GM12878 (cell line): ENCODE data around the gene DOCK9. TPM values are rescaled to one million over a fixed set of nuclear protein-coding genes. Genes with fewer than 3 reads are reported as not detected.

Experiments used
- ATAC-seq: fragments of 200-7000 bp; cut with Tn5 transposase; 3 replicates; pipeline ENCODE4 v1.9.1; 2020; ENCODE audit warnings: mild to moderate bottlenecking, moderate library complexity
- BruUV-seq: library from RNA; stranded (reverse); fragments of 400-500 nt; replicated peaks from 2 replicates; lab custom pipeline; 2021; lab: Mats Ljungman, UMichigan
- CTCF ChIA-PET: fragments of 300-600 bp; sonication (Branson Sonifier 250); formaldehyde crosslinking; extraction: SDS; loops from one replicate; lab custom pipeline; 2021; ENCODE audit warnings: inconsistent platforms; lab: Yijun Ruan, JAX
- POLR2A ChIA-PET: fragments of 350-600 bp; formaldehyde crosslinking; extraction: SDS; loops from one replicate; lab custom pipeline; 2021; ENCODE audit warnings: inconsistent platforms; lab: Charles Lee
- RAD21 ChIA-PET: fragments of 300-600 bp; sonication (Branson Sonifier 250); formaldehyde crosslinking; loops from one replicate; lab custom pipeline; 2023; ENCODE audit warnings: antibody characterized with exemption; ENCODE audit not compliant: unreplicated experiment; lab: Charles Lee
- SMC1A ChIA-PET: fragments of 300-600 bp; sonication (Branson Sonifier 250); formaldehyde crosslinking; loops from one replicate; lab custom pipeline; 2023; ENCODE audit not compliant: unreplicated experiment, uncharacterized antibody; lab: Charles Lee
- DNase-seq: peaks from one replicate; pipeline ENCODE4 v3.0.0-alpha.2; 2011; ENCODE audit warnings: low read depth, low spot score
- FAIRE-seq: peaks from 3 replicates; lab custom pipeline; 2011; peaks lifted over from hg19 to GRCh38; lab: Jason Lieb, UNC
- H2AFZ ChIP-seq: 2 replicates; pipeline ENCODE4 v1.6.0; 2011; ENCODE audit warnings: low read depth, low read length, control low read depth; ENCODE audit not compliant: control insufficient read depth
- H3K27ac ChIP-seq: 2 replicates; pipeline ENCODE4 v1.5.1; 2011; ENCODE audit warnings: control low read depth; ENCODE audit not compliant: control insufficient read depth, insufficient read depth
- H3K27me3 ChIP-seq, 2 experiments: replicated peaks in 1 of 2; 2 replicates each; pipeline versions ENCODE4 v1.6.0 to v1.6.1; 2011; ENCODE audit warnings: low read length in 1 of 2; ENCODE audit not compliant: control insufficient read depth in 2 of 2, insufficient read depth in 2 of 2
- H3K36me3 ChIP-seq, 2 experiments: 2 replicates each; pipeline ENCODE4 v1.5.1; 2011; ENCODE audit warnings: low read length in 1 of 2; ENCODE audit not compliant: control insufficient read depth in 2 of 2, insufficient read depth in 2 of 2
- H3K4me1 ChIP-seq: 2 replicates; pipeline ENCODE4 v1.6.1; 2011; ENCODE audit warnings: mild to moderate bottlenecking, low read length, moderate library complexity, mixed read lengths; ENCODE audit not compliant: control insufficient read depth, insufficient read depth
- H3K4me2 ChIP-seq: 2 replicates; pipeline ENCODE4 v1.6.0; 2011; ENCODE audit warnings: control low read depth; ENCODE audit not compliant: control insufficient read depth, insufficient read depth
- H3K4me3 ChIP-seq: fragments of 200-600 bp; sonication (generic); 2 replicates; pipeline ENCODE4 v1.5.1; 2016
- H3K79me2 ChIP-seq: 2 replicates; pipeline ENCODE4 v1.6.0; 2011; ENCODE audit warnings: low read length; ENCODE audit not compliant: control insufficient read depth, insufficient read depth
- H3K9ac ChIP-seq: 2 replicates; pipeline ENCODE4 v1.8.0; 2011; ENCODE audit warnings: low read length, control low read depth, mixed read lengths; ENCODE audit not compliant: control insufficient read depth, insufficient read depth
- H3K9me3 ChIP-seq: replicated peaks from 3 replicates; pipeline ENCODE4 v1.5.1; 2011; ENCODE audit warnings: mild to moderate bottlenecking, low read length; ENCODE audit not compliant: control insufficient read depth, insufficient read depth
- H4K20me1 ChIP-seq: 2 replicates; pipeline ENCODE4 v1.6.0; 2011; ENCODE audit not compliant: control insufficient read depth, insufficient read depth
- ASH2L ChIP-seq: fragments of 300-600, 200-600 bp; sonication (generic); IDR thresholded peaks from 2 replicates; pipeline ENCODE4 v1.6.1; 2017; ENCODE audit warnings: low read depth, mild to moderate bottlenecking, borderline replicate concordance
- CBX5 ChIP-seq: sonication (generic); IDR thresholded peaks from 2 replicates; pipeline ENCODE4 v1.6.1; 2016; ENCODE audit warnings: low read depth, moderate library complexity, mild to moderate bottlenecking, inconsistent platforms
- EZH2 ChIP-seq: IDR thresholded peaks from 2 replicates; pipeline ENCODE4 v1.6.1; 2012; ENCODE audit warnings: low read depth, mild to moderate bottlenecking, control low read depth, inconsistent platforms, low read length, borderline replicate concordance; ENCODE audit not compliant: control insufficient read depth
- GATAD2B ChIP-seq: fragments of 450-650 bp; conservative IDR thresholded peaks from 2 replicates; pipeline ENCODE4 v1.6.1; 2017; ENCODE audit warnings: low read depth, mild to moderate bottlenecking, moderate library complexity
- HDAC2 ChIP-seq: fragments of 200-600 bp; sonication (generic); IDR thresholded peaks from 2 replicates; pipeline ENCODE4 v1.6.1; 2017
- MYC ChIP-seq: IDR thresholded peaks from 2 replicates; pipeline ENCODE4 v1.6.1; 2011; ENCODE audit warnings: mild to moderate bottlenecking, low read length, moderate library complexity, inconsistent platforms; ENCODE audit not compliant: insufficient read depth, insufficient replicate concordance, insufficient read length, severe bottlenecking
- PAX5 ChIP-seq: IDR thresholded peaks from 2 replicates; pipeline ENCODE4 v1.6.1; 2011; ENCODE audit warnings: low read depth, low read length, borderline replicate concordance
- RBBP5 ChIP-seq: fragments of 200-600 bp; sonication (generic); conservative IDR thresholded peaks from 2 replicates; pipeline ENCODE4 v1.6.1; 2016
- SUPT20H ChIP-seq: IDR thresholded peaks from 2 replicates; pipeline ENCODE4 v1.6.1; 2011; ENCODE audit warnings: low read depth, mild to moderate bottlenecking, low read length, moderate library complexity, borderline replicate concordance; ENCODE audit not compliant: control insufficient read depth
- ZNF24 ChIP-seq: fragments of 450-650 bp; IDR thresholded peaks from 2 replicates; pipeline ENCODE4 v1.6.1; 2017; ENCODE audit warnings: antibody characterized with exemption, mild to moderate bottlenecking
- ZSCAN29 ChIP-seq: fragments of 450-650 bp; IDR thresholded peaks from 2 replicates; pipeline ENCODE4 v1.6.1; 2017; ENCODE audit warnings: mild to moderate bottlenecking, moderate library complexity
- WGBS: methylation state at CpG from one replicate; pipeline ENCODE4 v1.1.6; 2016; ENCODE audit warnings: low lambda C conversion rate; ENCODE audit not compliant: insufficient replicate concordance, insufficient coverage; ENCODE audit errors: missing lambda C conversion rate; 5-methylcytosine and 5-hydroxymethylcytosine counted together
- in situ Hi-C: fragments of 300-500 bp; cut with MboI; formaldehyde crosslinking; loops from 9 replicates; pipeline ENCODE4 v1.14.3; 2018; ENCODE audit warnings: mixed read lengths
- intact Hi-C: fragments of 100-400 bp; cut with micrococcal nuclease; formaldehyde crosslinking; loops from one replicate; pipeline ENCODE4 v1.14.2; 2022; ENCODE audit not compliant: unreplicated experiment
- polyA plus RNA-seq, 11 experiments: library from polyadenylated mRNA; depleted of rRNA in 4 of 11; unstranded in 6 of 11; stranded (reverse) in 5 of 11; fragments of >200 nt; fragmentation: Nextera tagmentation in 4 of 11; fragmentation: Illumina TruSeq in 1 of 11; extraction: Ambion mirVana in 4 of 11; extraction: Trizol in 1 of 11; gene quantifications; 1 replicate in 1 of 11; 2 replicates in 10 of 11; pipeline versions ENCODE4 v1.2.1 to v1.2.3, GENCODE V29; 2011 to 2016; ENCODE audit warnings: inconsistent platforms in 2 of 11, missing spikeins in 2 of 11, low read depth in 1 of 11
- total RNA-seq, 4 experiments: library from RNA; depleted of rRNA in 3 of 4; stranded (reverse); fragments of >200 nt in 3 of 4; fragmentation: Illumina TruSeq in 1 of 4; extraction: Trizol in 1 of 4; gene quantifications; 2 replicates each; pipeline versions ENCODE4 v1.2.1 to v1.2.3, GENCODE V29; 2013 to 2021
- TF ChIP-seq, protein P1 (sequence below): fragments of 450-650 bp; IDR thresholded peaks from 2 replicates; pipeline ENCODE4 v1.6.1; 2018; ENCODE audit warnings: borderline replicate concordance, mild to moderate bottlenecking; ENCODE audit not compliant: partially characterized antibody
- TF ChIP-seq, protein P2 (sequence below): fragments of 450-650 bp; IDR thresholded peaks from 2 replicates; pipeline ENCODE4 v1.6.1; 2017; ENCODE audit warnings: mild to moderate bottlenecking
- TF ChIP-seq, protein P3 (sequence below): fragments of 450-650 bp; formaldehyde crosslinking; IDR thresholded peaks from 2 replicates; pipeline ENCODE4 v1.5.0; 2022; ENCODE audit warnings: mild to moderate bottlenecking, missing genetic modification characterization
- TF ChIP-seq, protein P4 (sequence below): IDR thresholded peaks from 2 replicates; pipeline ENCODE4 v1.6.1; 2012; ENCODE audit warnings: low read depth, low read length, improper control_type of control experiment

DOCK9 gene
- total and polyA plus RNA-seq, 10 of the 15 experiments (the other 5 are each of a cell fraction or from before 2014, with no cell fraction given) = 0.09 to 2.9 (median 0.74) TPM

GRCh38 chr13:98997738-98998641 is 20.1 kb upstream of the DOCK9 start:
- H3K9ac ChIP-seq = no peak overlapping the region
- no peak overlapping the region for H3K27ac ChIP-seq
- peaks cover 16% of the 10 kb centered on the region for H3K4me1 ChIP-seq
- no peak for DNase-seq
- intact Hi-C loops = no loop called here
- in situ Hi-C loops = no loop called here
- H3K27me3 ChIP-seq = no peaks in the 10 kb centered on the region
- FAIRE-seq = no peak
- H3K4me2 ChIP-seq = no peak overlapping the region
- ChIA-PET POLR2A (no interaction called here), SMC1A (no interaction called here), RAD21 (no interaction called here), CTCF (no interaction called here)
- no peaks in the 10 kb centered on the region; the same call in 1 of the 2 replicates for H3K79me2 ChIP-seq
- no peaks in the 10 kb centered on the region for H3K9me3 ChIP-seq
- H2AFZ ChIP-seq = no peak overlapping the region
- H4K20me1 ChIP-seq = no peaks in the 10 kb centered on the region
- BruUV-seq = no TSS peak
- no peak for ATAC-seq
- no peak overlapping the region for H3K4me3 ChIP-seq
- WGBS = 29% methylated on average over 9 of the region's 9 CpGs
- H3K36me3 ChIP-seq = no peaks in the 10 kb centered on the region
- TF ChIP-seq, protein P1, sequence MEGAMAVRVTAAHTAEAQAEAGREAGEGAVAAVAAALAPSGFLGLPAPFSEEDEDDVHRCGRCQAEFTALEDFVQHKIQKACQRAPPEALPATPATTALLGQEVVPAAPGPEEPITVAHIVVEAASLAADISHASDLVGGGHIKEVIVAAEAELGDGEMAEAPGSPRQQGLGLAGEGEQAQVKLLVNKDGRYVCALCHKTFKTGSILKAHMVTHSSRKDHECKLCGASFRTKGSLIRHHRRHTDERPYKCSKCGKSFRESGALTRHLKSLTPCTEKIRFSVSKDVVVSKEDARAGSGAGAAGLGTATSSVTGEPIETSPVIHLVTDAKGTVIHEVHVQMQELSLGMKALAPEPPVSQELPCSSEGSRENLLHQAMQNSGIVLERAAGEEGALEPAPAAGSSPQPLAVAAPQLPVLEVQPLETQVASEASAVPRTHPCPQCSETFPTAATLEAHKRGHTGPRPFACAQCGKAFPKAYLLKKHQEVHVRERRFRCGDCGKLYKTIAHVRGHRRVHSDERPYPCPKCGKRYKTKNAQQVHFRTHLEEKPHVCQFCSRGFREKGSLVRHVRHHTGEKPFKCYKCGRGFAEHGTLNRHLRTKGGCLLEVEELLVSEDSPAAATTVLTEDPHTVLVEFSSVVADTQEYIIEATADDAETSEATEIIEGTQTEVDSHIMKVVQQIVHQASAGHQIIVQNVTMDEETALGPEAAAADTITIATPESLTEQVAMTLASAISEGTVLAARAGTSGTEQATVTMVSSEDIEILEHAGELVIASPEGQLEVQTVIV = no peak
- TF ChIP-seq MYC = no peak
- TF ChIP-seq ZSCAN29 = no peak
- no peak for TF ChIP-seq EZH2
- no peak for TF ChIP-seq ASH2L
- TF ChIP-seq, protein P2, sequence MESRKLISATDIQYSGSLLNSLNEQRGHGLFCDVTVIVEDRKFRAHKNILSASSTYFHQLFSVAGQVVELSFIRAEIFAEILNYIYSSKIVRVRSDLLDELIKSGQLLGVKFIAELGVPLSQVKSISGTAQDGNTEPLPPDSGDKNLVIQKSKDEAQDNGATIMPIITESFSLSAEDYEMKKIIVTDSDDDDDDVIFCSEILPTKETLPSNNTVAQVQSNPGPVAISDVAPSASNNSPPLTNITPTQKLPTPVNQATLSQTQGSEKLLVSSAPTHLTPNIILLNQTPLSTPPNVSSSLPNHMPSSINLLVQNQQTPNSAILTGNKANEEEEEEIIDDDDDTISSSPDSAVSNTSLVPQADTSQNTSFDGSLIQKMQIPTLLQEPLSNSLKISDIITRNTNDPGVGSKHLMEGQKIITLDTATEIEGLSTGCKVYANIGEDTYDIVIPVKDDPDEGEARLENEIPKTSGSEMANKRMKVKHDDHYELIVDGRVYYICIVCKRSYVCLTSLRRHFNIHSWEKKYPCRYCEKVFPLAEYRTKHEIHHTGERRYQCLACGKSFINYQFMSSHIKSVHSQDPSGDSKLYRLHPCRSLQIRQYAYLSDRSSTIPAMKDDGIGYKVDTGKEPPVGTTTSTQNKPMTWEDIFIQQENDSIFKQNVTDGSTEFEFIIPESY = no peak
- no peak for TF ChIP-seq RBBP5
- TF ChIP-seq CBX5 = no peak
- TF ChIP-seq, protein P3, sequence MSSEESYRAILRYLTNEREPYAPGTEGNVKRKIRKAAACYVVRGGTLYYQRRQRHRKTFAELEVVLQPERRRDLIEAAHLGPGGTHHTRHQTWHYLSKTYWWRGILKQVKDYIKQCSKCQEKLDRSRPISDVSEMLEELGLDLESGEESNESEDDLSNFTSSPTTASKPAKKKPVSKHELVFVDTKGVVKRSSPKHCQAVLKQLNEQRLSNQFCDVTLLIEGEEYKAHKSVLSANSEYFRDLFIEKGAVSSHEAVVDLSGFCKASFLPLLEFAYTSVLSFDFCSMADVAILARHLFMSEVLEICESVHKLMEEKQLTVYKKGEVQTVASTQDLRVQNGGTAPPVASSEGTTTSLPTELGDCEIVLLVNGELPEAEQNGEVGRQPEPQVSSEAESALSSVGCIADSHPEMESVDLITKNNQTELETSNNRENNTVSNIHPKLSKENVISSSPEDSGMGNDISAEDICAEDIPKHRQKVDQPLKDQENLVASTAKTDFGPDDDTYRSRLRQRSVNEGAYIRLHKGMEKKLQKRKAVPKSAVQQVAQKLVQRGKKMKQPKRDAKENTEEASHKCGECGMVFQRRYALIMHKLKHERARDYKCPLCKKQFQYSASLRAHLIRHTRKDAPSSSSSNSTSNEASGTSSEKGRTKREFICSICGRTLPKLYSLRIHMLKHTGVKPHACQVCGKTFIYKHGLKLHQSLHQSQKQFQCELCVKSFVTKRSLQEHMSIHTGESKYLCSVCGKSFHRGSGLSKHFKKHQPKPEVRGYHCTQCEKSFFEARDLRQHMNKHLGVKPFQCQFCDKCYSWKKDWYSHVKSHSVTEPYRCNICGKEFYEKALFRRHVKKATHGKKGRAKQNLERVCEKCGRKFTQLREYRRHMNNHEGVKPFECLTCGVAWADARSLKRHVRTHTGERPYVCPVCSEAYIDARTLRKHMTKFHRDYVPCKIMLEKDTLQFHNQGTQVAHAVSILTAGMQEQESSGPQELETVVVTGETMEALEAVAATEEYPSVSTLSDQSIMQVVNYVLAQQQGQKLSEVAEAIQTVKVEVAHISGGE = no peak
- TF ChIP-seq, protein P4, sequence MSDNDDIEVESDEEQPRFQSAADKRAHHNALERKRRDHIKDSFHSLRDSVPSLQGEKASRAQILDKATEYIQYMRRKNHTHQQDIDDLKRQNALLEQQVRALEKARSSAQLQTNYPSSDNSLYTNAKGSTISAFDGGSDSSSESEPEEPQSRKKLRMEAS = no peak
- TF ChIP-seq GATAD2B = no peak
- TF ChIP-seq SUPT20H = no peak
- no peak for TF ChIP-seq HDAC2
- TF ChIP-seq PAX5 = no peak
- no peak for TF ChIP-seq ZNF24
